Left ventricle myocardium inferior (tissue), 1 donor: ENCODE data around the gene ROGDI. TPM values are rescaled to one million over a fixed set of nuclear protein-coding genes. Genes with fewer than 3 reads are reported as not detected.

ENCODE experiments used
- DNase-seq: peaks from one replicate; pipeline ENCODE4 v3.0.0-alpha.2; 2020
- H3K27ac ChIP-seq: fragments of 200-600 bp; replicated peaks from 2 replicates; pipeline ENCODE4 v1.8.0; 2021
- H3K27me3 ChIP-seq: fragments of 200-600 bp; 2 replicates; pipeline ENCODE4 v1.8.0; 2021; ENCODE audit warnings: low read depth
- H3K36me3 ChIP-seq: fragments of 200-600 bp; 2 replicates; pipeline ENCODE4 v1.8.0; 2021
- H3K4me1 ChIP-seq: fragments of 200-600 bp; 2 replicates; pipeline ENCODE4 v1.8.0; 2021
- H3K4me3 ChIP-seq: fragments of 200-600 bp; 2 replicates; pipeline ENCODE4 v1.8.0; 2021; ENCODE audit warnings: mild to moderate bottlenecking, moderate library complexity
- H3K9me3 ChIP-seq: fragments of 200-600 bp; replicated peaks from 2 replicates; pipeline ENCODE4 v1.8.0; 2021
- CTCF ChIP-seq: fragments of 200-600 bp; IDR thresholded peaks from 2 replicates; pipeline ENCODE4 v1.8.0; 2021; ENCODE audit warnings: antibody characterized with exemption, mild to moderate bottlenecking, borderline replicate concordance
- intact Hi-C: fragments of 100-400 bp; cut with micrococcal nuclease; formaldehyde crosslinking; loops from one replicate; pipeline ENCODE4 v1.11.0; 2022
- total RNA-seq: library from RNA; stranded (reverse); fragmentation: NEBNext Ultra II Directional; extraction: Animal tissue kit (Norgen Biotek cat#: 25700); gene quantifications from one replicate; pipeline ENCODE4 v1.2.1, GENCODE V29; 2021
- donor health status: DM: no; HTN: yes; CAD: no; lungs with severe emphysema.

The ROGDI gene
- total RNA-seq, 1 donor from 2014 or later = 97.4 TPM

GRCh38 chr16:4768549-4769305, 33.7 kb downstream of the ROGDI start:
- peak; percentile 99 for DNase-seq
- H3K36me3 ChIP-seq = peaks cover 15% of the 10 kb centered on the region
- no peaks in the 10 kb centered on the region for H3K9me3 ChIP-seq
- H3K4me3 ChIP-seq = peak overlapping the region; percentile 86
- intact Hi-C loops = no loop called here
- H3K27me3 ChIP-seq = no peaks in the 10 kb centered on the region
- H3K27ac ChIP-seq = peak overlapping the region; percentile 91
- peaks cover 39% of the 10 kb centered on the region for H3K4me1 ChIP-seq
- no peak for TF ChIP-seq CTCF

DNA sequence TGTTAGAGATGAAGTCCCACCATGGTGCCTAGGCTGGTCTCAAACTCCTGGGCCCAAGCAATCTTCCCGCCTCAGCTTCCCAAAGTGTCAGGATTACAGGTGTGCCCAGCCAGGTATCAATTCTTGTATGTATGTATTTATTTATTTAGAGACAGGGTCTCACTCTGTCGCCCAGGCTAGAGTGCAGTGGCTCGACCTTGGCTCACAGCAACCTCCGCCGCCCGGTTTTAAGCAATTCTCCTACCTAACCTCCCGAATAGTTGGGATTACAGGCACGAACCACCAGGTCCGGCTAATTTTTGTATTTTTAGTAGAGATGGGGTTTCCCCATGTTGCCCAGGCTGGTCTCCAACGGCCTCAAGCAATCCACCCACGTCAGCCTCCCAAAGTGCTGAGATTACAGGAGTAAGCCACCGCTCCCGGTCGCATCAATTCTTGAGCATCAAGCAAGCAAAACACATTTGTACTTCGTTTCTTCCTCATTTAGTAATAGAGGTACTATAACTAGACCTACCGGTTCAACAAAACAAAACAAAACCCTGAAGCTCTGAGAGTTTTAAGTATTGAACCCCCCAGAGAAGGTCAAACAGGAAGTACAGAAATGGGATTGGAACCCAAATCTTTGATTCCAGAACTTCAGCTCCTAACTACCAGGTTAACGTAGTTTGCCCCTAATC, 34.4 kb downstream of the ROGDI start:
- peaks cover 22% of the 10 kb centered on the region for H3K36me3 ChIP-seq
- TF ChIP-seq CTCF = no peak
- intact Hi-C loops = no loop called here
- no peaks in the 10 kb centered on the region for H3K27me3 ChIP-seq
- no peaks in the 10 kb centered on the region for H3K9me3 ChIP-seq
- H3K4me3 ChIP-seq = peak overlapping the region; percentile 86
- DNase-seq = no peak
- peak overlapping the region; percentile 91 for H3K27ac ChIP-seq
- H3K4me1 ChIP-seq = peaks cover 39% of the 10 kb centered on the region

DNA sequence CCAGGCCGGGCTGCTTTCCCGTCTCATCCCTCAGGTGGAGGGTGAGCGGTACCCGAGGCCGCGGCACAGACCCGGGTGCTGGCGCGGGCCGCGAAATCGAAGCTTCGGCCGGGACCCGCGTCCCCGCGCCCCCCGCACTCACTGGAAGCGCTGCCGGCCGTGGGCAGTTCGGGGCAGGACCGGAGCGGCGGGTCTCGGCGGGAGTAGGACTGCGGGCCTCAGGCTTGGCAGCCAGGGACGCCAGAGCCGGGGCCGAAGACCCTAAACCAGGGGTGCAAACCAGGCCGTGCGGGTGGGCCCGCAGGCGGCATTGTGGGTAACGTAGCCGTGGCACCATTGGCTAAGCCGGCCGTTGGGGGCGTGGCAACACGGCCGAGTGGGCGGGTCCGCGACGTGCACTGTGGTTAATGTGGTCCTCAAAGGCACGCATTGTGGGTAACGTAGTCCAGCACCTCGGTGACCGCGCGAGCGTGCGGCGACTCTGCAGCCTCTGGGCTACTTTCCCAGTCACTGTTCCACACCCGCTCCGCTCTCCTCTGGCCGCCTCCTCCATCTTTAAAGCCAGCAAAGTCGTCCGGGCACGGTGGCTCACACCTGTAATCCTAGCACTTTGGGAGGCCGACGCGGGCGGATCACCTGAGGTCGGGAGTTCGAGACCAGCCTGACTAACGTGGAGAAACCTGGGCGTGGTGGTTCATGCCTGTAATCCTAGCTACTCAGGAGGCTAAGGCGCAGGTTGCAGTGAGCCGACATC, 35.4 kb downstream of the ROGDI start, which contains the start of gene ZNF500:
ZNF500 (minus strand) TSS at position 288 of the 754 bp plus-strand sequence. CDS start 1,184 bp downstream, outside the sequence.
- intact Hi-C loops = no loop called here
- H3K27me3 ChIP-seq = no peaks in the 10 kb centered on the region
- no peaks in the 10 kb centered on the region for H3K9me3 ChIP-seq
- peak within 1 kb of the TSS; percentile 91 for H3K27ac ChIP-seq
- peaks cover 32% of the 10 kb centered on the region for H3K36me3 ChIP-seq
- TF ChIP-seq CTCF = peak; percentile 10
- peak; percentile 99 for DNase-seq
- peaks cover 44% of the 10 kb centered on the region for H3K4me1 ChIP-seq
- H3K4me3 ChIP-seq = peak within 1 kb of the TSS; percentile 86

DNA sequence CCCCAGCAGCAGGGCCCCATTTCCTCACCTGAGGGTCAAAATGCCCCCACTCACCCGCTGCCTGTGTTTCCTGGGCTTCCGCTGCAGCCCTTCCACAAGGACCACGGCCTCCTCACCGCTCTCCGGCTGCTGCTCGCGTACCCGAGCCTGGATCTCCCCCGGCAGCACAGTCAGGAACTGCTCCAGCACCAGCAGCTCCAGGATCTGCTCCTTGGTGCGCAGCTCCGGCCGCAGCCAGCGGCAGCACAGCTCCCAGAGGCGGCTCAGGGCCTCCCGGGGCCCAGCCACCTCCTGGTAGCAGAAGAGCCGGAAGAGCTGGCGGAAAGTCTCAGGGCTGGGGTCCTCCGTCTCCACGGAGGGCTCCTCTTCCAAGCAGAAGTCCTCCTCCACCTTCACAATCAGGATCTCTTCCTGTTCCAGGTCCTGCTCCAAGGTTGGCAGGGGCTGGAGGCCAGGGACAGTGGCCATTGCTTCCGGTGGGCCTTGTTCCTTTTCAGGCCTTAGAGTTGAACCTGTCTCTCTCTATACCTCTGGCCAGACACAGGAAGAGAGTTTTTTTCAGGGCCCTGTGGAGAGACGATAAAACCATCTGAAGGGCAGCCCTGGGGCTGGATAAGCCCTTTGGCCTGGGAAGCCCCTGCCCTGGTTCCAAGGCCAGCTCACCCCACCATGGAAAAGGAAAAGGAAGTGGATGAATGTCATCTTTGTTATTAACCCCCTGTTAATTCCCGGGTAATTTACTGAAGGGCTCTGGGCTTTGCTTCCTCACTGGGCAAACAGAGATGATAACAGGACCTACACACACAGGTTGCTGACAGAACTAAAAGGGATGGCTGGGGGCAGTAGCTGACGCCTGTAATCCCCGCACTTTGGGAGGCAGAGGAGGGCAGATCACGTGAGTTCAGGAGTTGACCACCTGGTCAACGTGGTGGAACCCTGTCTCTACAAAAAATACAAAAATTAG, 36.6 kb downstream of the ROGDI start:
- peaks cover 44% of the 10 kb centered on the region for H3K4me1 ChIP-seq
- peaks cover 41% of the 10 kb centered on the region for H3K36me3 ChIP-seq
- H3K27me3 ChIP-seq = no peaks in the 10 kb centered on the region
- H3K27ac ChIP-seq = peak overlapping the region; percentile 91
- peak overlapping the region; percentile 86 for H3K4me3 ChIP-seq
- no peaks in the 10 kb centered on the region for H3K9me3 ChIP-seq
- intact Hi-C loops = no loop called here
- TF ChIP-seq CTCF = no peak
- DNase-seq = no peak
